H9 (cell line): ENCODE results near the gene MSL1. TPM values are rescaled to one million over a fixed set of nuclear protein-coding genes. Genes with fewer than 3 reads are reported as not detected.
A peak's percentile ranks its signal among the peaks of the same experiment; 100 is the strongest.

ENCODE experiments used
- DNase-seq: peaks from one replicate; pipeline ENCODE4 v3.0.0-alpha.2; 2017
- H2AFZ ChIP-seq: one replicate; pipeline ENCODE4 v1.6.1; 2013; ENCODE audit warnings: mild to moderate bottlenecking, low read length, control low read depth, moderate library complexity
- H2AK5ac ChIP-seq: 2 replicates; pipeline ENCODE4 v1.6.1; 2013; ENCODE audit warnings: low read length, control low read depth, mixed read lengths; ENCODE audit not compliant: insufficient read length
- H2BK120ac ChIP-seq: one replicate; pipeline ENCODE4 v1.6.1; 2013; ENCODE audit warnings: low read depth, mild to moderate bottlenecking, low read length, control low read depth, inconsistent platforms; ENCODE audit not compliant: poor library complexity, severe bottlenecking
- H2BK12ac ChIP-seq: 2 replicates; pipeline ENCODE4 v1.6.1; 2013; ENCODE audit warnings: low read length, control low read depth, mixed read lengths, low read depth; ENCODE audit not compliant: insufficient read length
- H2BK15ac ChIP-seq: 2 replicates; pipeline ENCODE4 v1.6.1; 2013; ENCODE audit warnings: low read depth, low read length, control low read depth
- H2BK20ac ChIP-seq: one replicate; pipeline ENCODE4 v1.6.1; 2013; ENCODE audit warnings: low read depth, mild to moderate bottlenecking, low read length, control low read depth, inconsistent platforms; ENCODE audit not compliant: poor library complexity, severe bottlenecking
- H2BK5ac ChIP-seq: 2 replicates; pipeline ENCODE4 v1.6.1; 2013; ENCODE audit warnings: low read length, control low read depth, mixed read lengths; ENCODE audit not compliant: insufficient read length
- H3K14ac ChIP-seq: 2 replicates; pipeline ENCODE4 v1.6.1; 2013; ENCODE audit warnings: low read length, control low read depth; ENCODE audit not compliant: insufficient read depth
- H3K18ac ChIP-seq: 2 replicates; pipeline ENCODE4 v1.6.1; 2013; ENCODE audit warnings: low read depth, mild to moderate bottlenecking, mixed read lengths, low read length, control low read depth; ENCODE audit not compliant: insufficient read length
- H3K23ac ChIP-seq: 2 replicates; pipeline ENCODE4 v1.6.1; 2013; ENCODE audit warnings: low read length, control low read depth, mixed read lengths, low read depth; ENCODE audit not compliant: insufficient read length
- H3K23me2 ChIP-seq: 2 replicates; pipeline ENCODE4 v1.6.1; 2013; ENCODE audit warnings: low read depth, mild to moderate bottlenecking, mixed read lengths, low read length, control low read depth; ENCODE audit not compliant: insufficient read length, poor library complexity, severe bottlenecking
- H3K27ac ChIP-seq: 2 replicates; pipeline ENCODE4 v1.5.1; 2013; ENCODE audit warnings: low read length, control low read depth, mixed read lengths, low read depth; ENCODE audit not compliant: insufficient read length
- H3K27me3 ChIP-seq: 2 replicates; pipeline ENCODE4 v1.6.1; 2013; ENCODE audit warnings: low read length, control low read depth, inconsistent platforms; ENCODE audit not compliant: insufficient read depth
- H3K4ac ChIP-seq: 2 replicates; pipeline ENCODE4 v1.6.1; 2013; ENCODE audit warnings: low read depth, mild to moderate bottlenecking, control low read depth, inconsistent platforms, low read length, moderate library complexity
- H3K4me1 ChIP-seq: 2 replicates; pipeline ENCODE4 v1.6.1; 2013; ENCODE audit warnings: low read length, control low read depth, inconsistent platforms; ENCODE audit not compliant: insufficient read depth
- H3K4me2 ChIP-seq: 2 replicates; pipeline ENCODE4 v1.6.1; 2013; ENCODE audit warnings: low read length, control low read depth, mixed read lengths; ENCODE audit not compliant: insufficient read length, insufficient read depth
- H3K56ac ChIP-seq: 2 replicates; pipeline ENCODE4 v1.6.1; 2013; ENCODE audit warnings: low read depth, mild to moderate bottlenecking, mixed read lengths, low read length, control low read depth; ENCODE audit not compliant: insufficient read length
- H3K79me1 ChIP-seq: 2 replicates; pipeline ENCODE4 v1.6.1; 2013; ENCODE audit warnings: low read depth, mild to moderate bottlenecking, moderate library complexity, low read length, control low read depth, inconsistent platforms; ENCODE audit not compliant: insufficient read depth, poor library complexity, severe bottlenecking
- H3K79me2 ChIP-seq: 2 replicates; pipeline ENCODE4 v1.6.1; 2013; ENCODE audit warnings: low read length, control low read depth, inconsistent platforms; ENCODE audit not compliant: insufficient read depth
- H3K9ac ChIP-seq: 2 replicates; pipeline ENCODE4 v1.6.1; 2013; ENCODE audit warnings: low read length, control low read depth, mixed read lengths; ENCODE audit not compliant: insufficient read length; ENCODE audit errors: extremely low read depth
- H3K9me3 ChIP-seq: one replicate; pipeline ENCODE4 v1.6.1; 2013; ENCODE audit warnings: low read depth, low read length, inconsistent platforms; ENCODE audit not compliant: control insufficient read depth
- H3T11ph ChIP-seq: one replicate; pipeline ENCODE4 v1.6.1; 2013; ENCODE audit warnings: mild to moderate bottlenecking, low read length, control low read depth, inconsistent platforms
- H4K20me1 ChIP-seq: one replicate; pipeline ENCODE4 v1.6.1; 2013; ENCODE audit not compliant: control insufficient read depth, insufficient read length, insufficient read depth
- H4K5ac ChIP-seq: 2 replicates; pipeline ENCODE4 v1.6.1; 2013; ENCODE audit warnings: low read depth, mild to moderate bottlenecking, mixed read lengths, low read length, control low read depth; ENCODE audit not compliant: insufficient read length
- H4K8ac ChIP-seq: replicated peaks from 2 replicates; pipeline ENCODE4 v1.6.1; 2013; ENCODE audit warnings: low read length, control low read depth, mixed read lengths, low read depth; ENCODE audit not compliant: insufficient read length
- H4K91ac ChIP-seq: 2 replicates; pipeline ENCODE4 v1.6.1; 2013; ENCODE audit warnings: low read depth, mild to moderate bottlenecking, moderate library complexity, mixed read lengths, low read length, control low read depth; ENCODE audit not compliant: insufficient read length
- H3K27ac Mint-ChIP-seq, 3 experiments: 2 replicates in 2 of 3; 3 replicates in 1 of 3; pipeline ENCODE4 v1.8.0; 2020 to 2021; ENCODE audit warnings: mixed read lengths in 3 of 3, mild to moderate bottlenecking in 1 of 3, moderate library complexity in 1 of 3
- H3K27me3 Mint-ChIP-seq: 2 replicates; pipeline ENCODE4 v1.8.0; 2021; ENCODE audit warnings: low read depth, mild to moderate bottlenecking, moderate library complexity, mixed read lengths
- H3K36me3 Mint-ChIP-seq, 3 experiments: 2 replicates in 2 of 3; 3 replicates in 1 of 3; pipeline ENCODE4 v1.8.0; 2020 to 2021; ENCODE audit warnings: low read depth in 3 of 3, mixed read lengths in 3 of 3; ENCODE audit not compliant: insufficient read depth in 1 of 3
- H3K4me1 Mint-ChIP-seq, 2 experiments: 2 replicates each; pipeline ENCODE4 v1.8.0; 2020; ENCODE audit warnings: mixed read lengths in 2 of 2
- H3K4me3 Mint-ChIP-seq, 2 experiments: 2 replicates in 1 of 2; 3 replicates in 1 of 2; pipeline ENCODE4 v1.8.0; 2020 to 2021; ENCODE audit warnings: mild to moderate bottlenecking in 2 of 2, mixed read lengths in 2 of 2, moderate library complexity in 1 of 2
- H3K9me3 Mint-ChIP-seq, 2 experiments: 2 replicates in 1 of 2; 3 replicates in 1 of 2; pipeline ENCODE4 v1.8.0; 2020; ENCODE audit warnings: mild to moderate bottlenecking in 2 of 2, mixed read lengths in 2 of 2, moderate library complexity in 1 of 2
- CTCF ChIP-seq: fragments of 200-600 bp; sonication (generic); conservative IDR thresholded peaks from 3 replicates; pipeline ENCODE4 v1.8.0; 2021; ENCODE audit warnings: antibody characterized with exemption, mild to moderate bottlenecking
- WGBS: extraction: QIAGEN DNeasy Blood & Tissue Kit; methylation state at CpG from one replicate; pipeline ENCODE4 v1.1.7; 2013; ENCODE audit warnings: missing lambda C conversion rate, low lambda C conversion rate, mixed read lengths; ENCODE audit not compliant: insufficient read length; ENCODE audit errors: extremely low coverage; 5-methylcytosine and 5-hydroxymethylcytosine counted together
- total RNA-seq: library from RNA; stranded (reverse); gene quantifications from 2 replicates; pipeline ENCODE4 v1.2.1, GENCODE V29; 2021

The MSL1 gene
- total RNA-seq, 1 experiment from 2014 or later = 105 TPM

DNA sequence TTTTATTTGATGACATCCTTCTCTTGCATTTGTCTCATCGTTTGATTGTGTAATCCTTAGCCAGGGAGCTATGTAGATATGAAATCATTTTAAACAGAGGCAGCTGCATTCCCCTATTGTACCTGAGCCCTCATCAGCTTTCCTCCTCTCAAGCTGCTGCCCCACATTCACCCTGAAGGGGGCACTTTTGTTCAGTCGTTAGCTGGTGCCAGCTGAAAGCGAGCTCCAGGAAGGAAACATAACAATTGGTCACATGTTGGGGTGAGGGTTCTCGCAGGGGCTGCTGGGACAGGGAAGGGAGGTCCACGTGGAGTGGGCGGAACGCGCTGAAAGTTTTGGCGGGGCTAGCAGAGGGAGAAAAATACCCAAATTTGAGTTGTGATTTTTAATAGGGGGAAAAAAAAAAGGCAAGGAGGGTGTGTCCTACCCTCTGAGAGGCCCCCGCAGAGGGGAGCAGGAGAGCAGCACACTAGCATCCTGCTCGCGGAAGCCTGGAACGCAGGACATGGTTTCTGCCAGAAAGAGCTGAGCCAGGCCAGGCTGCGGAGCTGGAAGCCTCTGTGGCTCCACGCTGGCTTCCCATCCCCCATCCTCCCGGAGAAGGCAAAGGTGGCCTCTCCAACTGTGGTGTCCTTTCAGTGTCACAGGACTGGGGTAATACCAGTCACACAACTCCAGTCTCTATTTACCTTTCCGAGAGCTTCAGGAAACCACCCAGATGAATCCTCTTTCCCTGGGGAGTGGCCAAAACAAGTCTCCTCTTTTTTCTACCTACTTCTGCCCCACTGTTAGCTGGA lies 8.5 kb upstream of the MSL1 start:
- H2BK120ac ChIP-seq = no peak overlapping the region
- peak overlapping the region; percentile 15 for H3K27ac ChIP-seq
- Mint-ChIP-seq H3K4me3 (peak overlapping the region; percentile 60 to 73), H3K9me3 (no peaks in the 10 kb centered on the region; a peak in 2 of 5 replicates), H3K27ac (peak overlapping the region; percentile 98 to 99 (median 99)), H3K36me3 (no peaks in the 10 kb centered on the region; a peak in 2 of 7 replicates), H3K27me3 (peaks cover 2% of the 10 kb centered on the region), H3K4me1 (peaks cover 62 to 70% of the 10 kb centered on the region in 2 experiments)
- no peak overlapping the region for H2BK12ac ChIP-seq
- peak; percentile 96 for DNase-seq
- H3K4me2 ChIP-seq = peak overlapping the region; percentile 40
- H2BK15ac ChIP-seq = no peak overlapping the region
- H4K5ac ChIP-seq = peak overlapping the region; percentile 9
- H4K8ac ChIP-seq = no peak overlapping the region
- H2BK20ac ChIP-seq = no peak overlapping the region
- peak; percentile 80 for TF ChIP-seq CTCF
- H3T11ph ChIP-seq = no peak overlapping the region
- no peaks in the 10 kb centered on the region for H3K79me1 ChIP-seq
- no peak overlapping the region for H2AFZ ChIP-seq
- peaks cover 15% of the 10 kb centered on the region; the same call in 1 of the 2 replicates for H3K4me1 ChIP-seq
- H3K23me2 ChIP-seq = no peaks in the 10 kb centered on the region
- H3K18ac ChIP-seq = peak overlapping the region; percentile 52
- peak overlapping the region; percentile 72; the same call in 1 of the 2 replicates for H3K14ac ChIP-seq
- no peak overlapping the region for H3K23ac ChIP-seq
- WGBS = no CpG with 5 or more reads among the region's 17 CpGs
- H3K79me2 ChIP-seq = no peaks in the 10 kb centered on the region
- H4K20me1 ChIP-seq = no peaks in the 10 kb centered on the region
- no peak overlapping the region for H2BK5ac ChIP-seq
- no peak overlapping the region for H3K56ac ChIP-seq
- no peak overlapping the region for H3K4ac ChIP-seq
- no peaks in the 10 kb centered on the region for H3K27me3 ChIP-seq
- H3K9ac ChIP-seq = peak overlapping the region; percentile 48
- H4K91ac ChIP-seq = no peak overlapping the region
- H3K9me3 ChIP-seq = no peaks in the 10 kb centered on the region
- no peak overlapping the region for H2AK5ac ChIP-seq
